HG03565 (cell line): ENCODE measurements around the gene MT4.
"Not testable (repeated sequence)": the region's sequence is repeated elsewhere in the genome, so short reads cannot be mapped to it uniquely, and the experiment has no call there.

Experiments used
- ATAC-seq: cut with Tn5 transposase; IDR thresholded peaks from one replicate; pipeline ENCODE4 v1.9.1; 2021; ENCODE audit warnings: mild to moderate bottlenecking, moderate library complexity; ENCODE audit not compliant: unreplicated experiment

Gene MT4

DNA sequence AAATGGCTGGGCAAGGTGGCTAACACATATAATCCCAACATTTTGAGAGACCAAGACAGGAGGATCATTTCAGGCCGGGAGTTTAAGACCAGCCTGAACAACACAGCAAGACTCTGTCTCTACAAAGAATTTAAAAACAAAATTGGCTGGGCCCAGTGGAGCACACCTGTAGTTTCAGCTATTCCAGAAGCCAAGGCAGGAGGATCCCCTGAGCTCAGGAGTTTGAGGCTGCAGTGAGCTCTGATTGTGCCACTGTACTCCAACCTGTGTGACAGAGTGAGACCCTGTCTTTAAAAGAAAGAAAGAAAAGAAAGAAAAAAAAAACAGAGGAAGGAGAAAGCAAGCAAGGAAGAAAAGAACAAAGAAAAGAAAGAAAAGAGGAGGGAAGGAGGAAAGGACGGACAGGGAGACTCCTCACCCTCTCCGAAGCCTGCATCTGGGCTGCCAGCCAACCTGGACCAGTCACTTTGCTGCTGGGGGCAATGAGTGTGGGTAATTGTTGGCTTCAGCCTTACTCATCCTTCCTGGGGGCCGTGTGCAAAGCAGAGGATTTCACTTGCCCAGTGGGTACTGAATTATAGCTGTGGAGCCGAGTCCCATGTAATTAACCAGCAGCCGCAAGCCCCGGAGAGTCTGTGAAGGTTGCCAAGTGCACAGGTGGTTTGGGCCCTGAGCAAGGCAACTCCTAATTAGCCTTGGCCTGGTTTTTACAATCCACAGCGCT lies 6.7 kb upstream of the MT4 start:
- no peak for ATAC-seq

- ATAC-seq = no peak
Observed at GRCh38 chr16:56559109-56559508, 5.8 kb upstream of the MT4 start.

GRCh38 chr16:56560447-56560846 lies 4.4 kb upstream of the MT4 start:
- ATAC-seq = no peak

GRCh38 chr16:56561126-56561525 lies 3.7 kb upstream of the MT4 start:
- no peak for ATAC-seq

DNA sequence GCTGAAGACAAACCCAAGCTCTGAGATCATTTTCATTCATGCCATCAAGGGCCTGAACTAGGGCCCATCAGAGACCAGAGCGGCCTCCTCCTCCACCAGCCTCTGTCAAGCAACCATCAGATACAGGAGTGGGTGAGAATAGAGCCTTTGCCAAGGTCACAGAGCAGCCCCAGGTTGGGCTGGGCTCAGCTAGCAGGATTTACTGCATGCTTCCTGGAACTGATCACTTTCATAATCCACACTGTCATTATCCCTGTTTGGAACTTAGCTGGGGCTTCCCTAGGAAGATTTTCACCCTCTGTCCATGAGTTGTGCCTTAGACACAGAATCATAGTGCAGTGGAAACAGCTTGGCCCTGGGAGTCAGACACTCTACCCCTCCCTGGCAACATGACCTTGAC lies 5.1 kb downstream of the MT4 start:
- no peak for ATAC-seq

DNA sequence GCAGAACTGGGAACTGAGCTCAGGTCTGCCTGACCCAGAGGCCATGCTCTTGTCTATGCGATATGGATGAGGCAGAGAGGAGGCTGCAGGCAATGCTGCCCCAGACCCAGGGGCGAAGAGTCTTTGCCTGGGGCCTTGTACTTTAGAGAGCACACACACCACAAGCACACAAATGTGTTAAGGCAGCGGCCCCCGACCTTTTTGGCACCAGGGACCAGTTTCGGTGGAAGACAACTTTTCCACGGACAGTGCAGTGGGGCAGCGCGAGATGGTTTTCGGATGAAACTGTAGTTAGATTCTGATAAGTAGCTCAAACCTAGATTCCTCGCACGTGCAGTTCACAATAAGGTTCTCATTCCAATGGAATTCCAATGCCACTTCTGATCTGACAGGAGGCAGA lies 6.7 kb downstream of the MT4 start:
- no peak for ATAC-seq

DNA sequence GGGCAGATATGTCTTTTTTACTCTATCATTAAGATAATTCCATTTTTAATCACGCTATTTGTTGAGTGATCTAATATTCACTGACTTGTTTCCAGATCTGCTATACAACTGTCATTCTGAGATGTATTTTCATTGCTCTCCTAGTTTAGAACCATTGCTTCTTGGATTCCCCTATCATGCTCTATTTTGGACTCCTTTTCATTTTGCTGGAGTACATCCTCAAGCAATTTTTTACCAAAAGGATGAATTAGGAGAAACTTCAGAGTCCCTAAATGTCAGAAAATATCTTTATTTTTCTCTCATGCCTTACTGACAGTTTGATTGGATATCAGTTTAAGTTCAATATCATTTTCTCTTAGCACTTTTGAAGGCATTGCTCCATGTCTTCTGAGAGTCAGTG lies 9.8 kb downstream of the MT4 start:
- ATAC-seq = no peak

- no peak for ATAC-seq
Observed at GRCh38 chr16:56576585-56577299, 11.9 kb downstream of the MT4 start.

GRCh38 chr16:56577300-56577625 lies 12.4 kb downstream of the MT4 start:
- ATAC-seq = no peak

DNA sequence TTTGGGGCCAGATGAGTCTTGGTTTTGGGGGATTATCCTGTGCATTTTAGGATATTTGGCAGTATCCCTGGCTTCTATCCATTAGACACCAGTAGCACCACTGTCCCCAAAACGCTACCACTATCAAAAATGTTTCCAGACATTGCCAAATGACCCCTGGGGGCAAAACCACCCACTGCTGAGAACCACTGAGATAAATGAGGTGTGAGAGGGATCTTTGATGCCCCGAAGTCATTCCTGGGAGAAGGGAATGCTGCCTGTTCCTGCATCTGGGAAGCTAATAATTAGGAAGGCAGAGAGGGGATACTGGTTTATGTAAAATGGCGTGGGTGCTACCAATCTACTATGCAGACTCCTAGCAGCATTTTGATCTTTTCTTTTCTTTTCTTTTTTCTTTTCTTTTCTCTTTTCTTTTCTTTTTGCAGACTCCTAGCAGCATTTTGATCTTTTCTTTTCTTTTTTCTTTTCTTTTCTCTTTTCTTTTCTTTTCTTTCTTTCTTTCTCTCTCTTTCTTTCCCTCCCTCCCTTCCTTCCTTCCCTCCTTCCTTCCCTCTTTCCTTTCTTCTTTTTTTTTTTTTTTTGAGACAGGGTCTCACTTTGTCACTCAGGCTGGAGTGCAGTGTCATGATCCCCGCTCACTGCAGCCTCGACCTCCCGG lies 15.6 kb downstream of the MT4 start:
- ATAC-seq = no peak

GRCh38 chr16:56582911-56583310 lies 18.0 kb downstream of the MT4 start:
- ATAC-seq = not testable (repeated sequence)

GRCh38 chr16:56583351-56584168 lies 18.7 kb downstream of the MT4 start:
- no peak for ATAC-seq

- no peak for ATAC-seq
Observed at GRCh38 chr16:56584276-56584675, 19.4 kb downstream of the MT4 start.

DNA sequence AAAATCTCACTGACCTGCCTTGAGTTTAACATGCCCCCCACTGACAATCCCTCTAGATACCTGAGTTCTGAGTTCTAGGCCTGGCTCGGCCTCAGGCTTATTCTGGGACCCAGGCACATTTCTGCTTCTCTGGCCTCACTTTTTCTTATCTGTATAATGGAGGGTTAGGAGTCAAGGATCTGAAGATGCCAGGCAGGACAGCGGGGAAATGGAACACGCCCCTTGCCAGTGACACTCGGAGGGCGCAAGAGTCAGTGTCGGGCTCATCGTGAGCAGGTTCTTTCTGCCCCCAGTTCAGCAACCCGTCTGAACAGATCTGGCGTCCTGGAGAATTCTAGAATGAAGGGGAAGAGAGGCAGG lies 23.9 kb downstream of the MT4 start:
- ATAC-seq = no peak

- no peak for ATAC-seq
Observed at GRCh38 chr16:56589141-56590039, 24.5 kb downstream of the MT4 start, which contains the start of gene MT3. MT3 (plus strand) TSS chr16:56589528; CDS start chr16:56589591, 63 bp downstream.

DNA sequence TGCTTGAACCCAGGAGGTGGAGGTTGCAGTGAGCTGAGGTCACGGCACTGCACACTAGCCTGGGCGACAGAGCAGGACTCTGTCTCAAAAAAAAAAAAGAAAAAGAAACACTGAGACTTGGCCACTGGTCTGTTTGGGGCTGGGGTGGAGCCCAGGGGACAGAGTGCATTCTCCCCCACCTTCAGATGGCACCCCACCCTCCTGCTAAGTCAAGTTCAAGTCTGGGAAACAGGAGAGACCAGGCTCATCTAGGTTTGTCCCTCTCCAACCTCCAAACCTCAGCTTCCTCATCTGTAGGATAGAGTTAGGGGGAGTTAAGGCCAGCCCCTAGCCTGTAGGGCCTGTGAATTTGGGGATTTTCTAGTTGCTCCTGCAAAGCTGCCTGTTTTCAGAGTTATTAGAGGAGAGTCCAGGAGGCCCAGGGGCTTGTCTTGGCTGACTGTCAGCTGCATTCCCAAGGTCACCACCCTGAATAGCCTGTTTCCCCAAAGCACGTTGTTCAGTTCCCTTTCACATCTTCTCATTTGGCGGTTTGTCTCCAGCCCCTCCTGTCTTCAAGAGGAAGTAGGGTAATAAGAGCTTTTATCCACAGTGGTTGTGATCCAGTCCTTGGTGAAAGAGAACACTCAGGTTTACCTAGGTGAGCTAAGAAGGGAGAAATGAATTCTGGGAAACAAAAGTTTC lies 26.6 kb downstream of the MT4 start:
- ATAC-seq = no peak

DNA sequence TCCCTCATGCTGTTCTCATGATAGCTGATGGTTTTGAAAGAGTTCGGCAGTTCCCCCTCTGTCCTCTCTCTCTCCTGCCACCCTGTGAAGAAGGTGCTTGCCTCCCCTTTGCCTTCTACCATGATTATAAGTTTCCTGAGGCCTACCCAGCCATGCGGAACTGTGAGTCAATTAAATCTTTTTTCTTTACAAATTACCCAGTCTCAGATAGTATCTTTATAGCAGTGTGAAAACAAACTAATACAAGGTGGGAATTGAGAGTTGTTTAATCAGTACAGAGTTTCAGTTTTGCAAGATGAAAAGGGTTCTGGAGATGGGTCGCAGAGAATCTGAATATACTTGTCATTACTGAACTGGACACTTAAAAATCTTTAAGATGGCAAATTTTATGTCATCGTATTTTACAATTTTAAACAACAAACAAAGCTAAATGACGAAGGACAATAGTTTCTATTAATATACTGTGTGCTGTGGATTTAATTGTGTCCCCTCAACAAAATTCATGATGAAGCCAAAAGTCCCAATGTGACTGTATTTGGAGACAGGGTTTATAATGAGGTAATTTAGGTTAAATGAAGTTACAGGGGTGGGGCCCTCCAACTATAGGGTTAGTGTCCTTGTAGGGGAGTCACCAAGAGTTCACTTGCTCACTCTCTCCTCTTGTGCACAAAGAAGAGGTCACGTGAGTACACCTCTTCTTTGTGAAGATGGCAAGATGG lies 28.9 kb downstream of the MT4 start:
- ATAC-seq = no peak

GRCh38 chr16:56594292-56594619 lies 29.4 kb downstream of the MT4 start:
- no peak for ATAC-seq

GRCh38 chr16:56600398-56600999 lies 35.6 kb downstream of the MT4 start:
- ATAC-seq = no peak
